22Rv1 (cell line): ENCODE data around the gene MLH3.

ENCODE experiments used
- CTCF ChIP-seq: fragments of 450-650 bp; IDR thresholded peaks from 2 replicates; pipeline ENCODE4 v1.5.1; 2017; ENCODE audit warnings: mild to moderate bottlenecking
- ZFX ChIP-seq: fragments of 450-650 bp; IDR thresholded peaks from 2 replicates; pipeline ENCODE4 v1.6.1; 2017; ENCODE audit warnings: antibody characterized with exemption, borderline replicate concordance

GRCh38 chr14:74977901-74978385 is 73.3 kb downstream of the MLH3 start:
- TF ChIP-seq CTCF (no peak), ZFX (no peak)
